MCF 10A (cell line): Measurements from ENCODE around the gene CEL. TPM values are rescaled to one million over a fixed set of nuclear protein-coding genes. Genes with fewer than 3 reads are reported as not detected.

ENCODE experiments used
- BruUV-seq: library from RNA; stranded (reverse); fragments of 400-500 nt; replicated peaks from 2 replicates; lab custom pipeline; 2021; lab: Mats Ljungman, UMichigan
- CTCF ChIA-PET: fragments of 300-600 bp; sonication (Branson Sonifier 250); formaldehyde crosslinking; extraction: SDS; loops from one replicate; lab custom pipeline; 2021; ENCODE audit warnings: antibody characterized with exemption, inconsistent platforms; lab: Yijun Ruan, JAX
- POLR2A ChIA-PET: fragments of 300-600, 350-650 bp; sonication (Branson Sonifier 250); formaldehyde crosslinking; extraction: SDS; loops from one replicate; lab custom pipeline; 2020; ENCODE audit warnings: antibody characterized with exemption, inconsistent platforms; lab: Yijun Ruan, JAX
- DNase-seq: peaks from one replicate; pipeline ENCODE4 v3.0.0-alpha.2; 2018; ENCODE audit not compliant: unreplicated experiment
- H3K27ac Mint-ChIP-seq: one replicate; pipeline ENCODE4 v1.8.0; 2022; ENCODE audit warnings: mild to moderate bottlenecking, low read depth, mixed read lengths; ENCODE audit not compliant: unreplicated experiment
- H3K27me3 Mint-ChIP-seq: one replicate; pipeline ENCODE4 v1.8.0; 2022; ENCODE audit warnings: mixed read lengths; ENCODE audit not compliant: insufficient read depth, unreplicated experiment
- H3K36me3 Mint-ChIP-seq: one replicate; pipeline ENCODE4 v1.8.0; 2022; ENCODE audit warnings: mild to moderate bottlenecking, moderate library complexity, mixed read lengths; ENCODE audit not compliant: insufficient read depth, unreplicated experiment
- H3K4me1 Mint-ChIP-seq: one replicate; pipeline ENCODE4 v1.8.0; 2022; ENCODE audit warnings: mixed read lengths; ENCODE audit not compliant: insufficient read depth, unreplicated experiment
- H3K4me3 Mint-ChIP-seq: one replicate; pipeline ENCODE4 v1.8.0; 2022; ENCODE audit warnings: mild to moderate bottlenecking, moderate library complexity, mixed read lengths; ENCODE audit not compliant: unreplicated experiment
- H3K9me3 Mint-ChIP-seq: one replicate; pipeline ENCODE4 v1.8.0; 2022; ENCODE audit warnings: mixed read lengths; ENCODE audit not compliant: unreplicated experiment
- intact Hi-C: fragments of 100-400 bp; cut with micrococcal nuclease; formaldehyde crosslinking; loops from 2 replicates; pipeline ENCODE4 v1.14.1; 2022
- total RNA-seq: library from RNA; stranded (reverse); gene quantifications from 2 replicates; pipeline ENCODE4 v1.2.3, GENCODE V29; 2022
- TF ChIP-seq, protein P1 (sequence below): fragments of 200-600 bp; IDR thresholded peaks from one replicate; pipeline ENCODE4 v1.8.0; 2022; ENCODE audit warnings: antibody characterized with exemption, mild to moderate bottlenecking; ENCODE audit not compliant: unreplicated experiment

The CEL gene
- total RNA-seq, 1 experiment from 2014 or later = 1.9 TPM

GRCh38 chr9:133056533-133056932 is 5.2 kb upstream of the CEL start:
- Mint-ChIP-seq H3K4me1 (peaks cover 6% of the 10 kb centered on the region), H3K4me3 (peak overlapping the region; percentile 8), H3K27me3 (no peaks in the 10 kb centered on the region), H3K36me3 (peaks cover 26% of the 10 kb centered on the region), H3K27ac (peak overlapping the region; percentile 35), H3K9me3 (no peaks in the 10 kb centered on the region)
- intact Hi-C loops = no loop called here
- ChIA-PET CTCF (interaction anchor here (0.7 to 1.4 kb wide), 3 partner anchors 13 to 103 kb away, joined by 3 to 6 read pairs (median 3); no protein-coding TSS in a partner anchor), POLR2A (no interaction called here)
- DNase-seq = no peak
- BruUV-seq = no TSS peak
- TF ChIP-seq, protein P1, sequence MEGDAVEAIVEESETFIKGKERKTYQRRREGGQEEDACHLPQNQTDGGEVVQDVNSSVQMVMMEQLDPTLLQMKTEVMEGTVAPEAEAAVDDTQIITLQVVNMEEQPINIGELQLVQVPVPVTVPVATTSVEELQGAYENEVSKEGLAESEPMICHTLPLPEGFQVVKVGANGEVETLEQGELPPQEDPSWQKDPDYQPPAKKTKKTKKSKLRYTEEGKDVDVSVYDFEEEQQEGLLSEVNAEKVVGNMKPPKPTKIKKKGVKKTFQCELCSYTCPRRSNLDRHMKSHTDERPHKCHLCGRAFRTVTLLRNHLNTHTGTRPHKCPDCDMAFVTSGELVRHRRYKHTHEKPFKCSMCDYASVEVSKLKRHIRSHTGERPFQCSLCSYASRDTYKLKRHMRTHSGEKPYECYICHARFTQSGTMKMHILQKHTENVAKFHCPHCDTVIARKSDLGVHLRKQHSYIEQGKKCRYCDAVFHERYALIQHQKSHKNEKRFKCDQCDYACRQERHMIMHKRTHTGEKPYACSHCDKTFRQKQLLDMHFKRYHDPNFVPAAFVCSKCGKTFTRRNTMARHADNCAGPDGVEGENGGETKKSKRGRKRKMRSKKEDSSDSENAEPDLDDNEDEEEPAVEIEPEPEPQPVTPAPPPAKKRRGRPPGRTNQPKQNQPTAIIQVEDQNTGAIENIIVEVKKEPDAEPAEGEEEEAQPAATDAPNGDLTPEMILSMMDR = no peak

GRCh38 chr9:133057006-133057405 is 4.8 kb upstream of the CEL start:
- Mint-ChIP-seq H3K27me3 (no peaks in the 10 kb centered on the region), H3K4me3 (no peak overlapping the region), H3K27ac (peak overlapping the region; percentile 35), H3K36me3 (peaks cover 23% of the 10 kb centered on the region), H3K9me3 (no peaks in the 10 kb centered on the region), H3K4me1 (peaks cover 6% of the 10 kb centered on the region)
- BruUV-seq = no TSS peak
- intact Hi-C loops = no loop called here
- DNase-seq = no peak
- POLR2A ChIA-PET = interaction anchor here (1.6 kb wide), 1 partner anchor 11 kb away, joined by 6 read pairs; no protein-coding TSS in a partner anchor
- TF ChIP-seq, protein P1 = no peak
- CTCF ChIA-PET = interaction anchor here (0.6 to 1.4 kb wide), 5 partner anchors 10 to 102 kb away, joined by 3 to 6 read pairs (median 4); no protein-coding TSS in a partner anchor

- no TSS peak for BruUV-seq
- ChIA-PET POLR2A (interaction anchor here (1.6 kb wide), 1 partner anchor 10 kb away, joined by 6 read pairs; no protein-coding TSS in a partner anchor), CTCF (interaction anchor here (0.6 to 1.4 kb wide), 3 partner anchors 10 to 91 kb away, joined by 4 to 5 read pairs (median 4); no protein-coding TSS in a partner anchor)
- Mint-ChIP-seq H3K9me3 (no peaks in the 10 kb centered on the region), H3K36me3 (peaks cover 18% of the 10 kb centered on the region), H3K4me1 (peaks cover 6% of the 10 kb centered on the region), H3K27me3 (no peaks in the 10 kb centered on the region), H3K4me3 (no peak overlapping the region), H3K27ac (peak overlapping the region; percentile 35)
- DNase-seq = no peak
- intact Hi-C loops = no loop called here
- TF ChIP-seq, protein P1 = no peak
These were observed 4.2 kb upstream of the CEL start for GRCh38 chr9:133057553-133057952.

- TSS peak; percentile 83 for BruUV-seq
- CTCF ChIA-PET = interaction anchor here (0.6 to 1.4 kb wide), 3 partner anchors 9 to 91 kb away, joined by 3 to 5 read pairs (median 4); no protein-coding TSS in a partner anchor
- Mint-ChIP-seq H3K4me3 (no peak overlapping the region), H3K36me3 (peaks cover 13% of the 10 kb centered on the region), H3K4me1 (peaks cover 6% of the 10 kb centered on the region), H3K27me3 (no peaks in the 10 kb centered on the region), H3K27ac (peak overlapping the region; percentile 62), H3K9me3 (no peaks in the 10 kb centered on the region)
- intact Hi-C loops = no loop called here
- TF ChIP-seq, protein P1 = no peak
- POLR2A ChIA-PET = interaction anchor here (1.6 kb wide), 1 partner anchor 10 kb away, joined by 6 read pairs; no protein-coding TSS in a partner anchor
- no peak for DNase-seq
These were observed 3.7 kb upstream of the CEL start for GRCh38 chr9:133058071-133058470.
